GDM1 (cell line): Measurements from ENCODE around the gene TPX2.

Source experiments
- DNase-seq: peaks from one replicate; lab custom pipeline; 2025; lab: John Stamatoyannopoulos, UW

TPX2 gene

GRCh38 chr20:31831211-31831610 lies 92.1 kb downstream of the TPX2 start:
- DNase-seq: no peak

- DNase-seq: no peak
Observed at GRCh38 chr20:31831771-31832306, 92.7 kb downstream of the TPX2 start.

- peak; percentile 44 for DNase-seq
Observed at GRCh38 chr20:31833130-31833930, 94.2 kb downstream of the TPX2 start.

- DNase-seq: no peak
Observed at GRCh38 chr20:31833931-31834521, 94.9 kb downstream of the TPX2 start.

- DNase-seq: no peak
Observed at GRCh38 chr20:31835554-31835953, 96.5 kb downstream of the TPX2 start.

GRCh38 chr20:31835977-31836852 lies 97.1 kb downstream of the TPX2 start:
- peak; percentile 83 for DNase-seq

GRCh38 chr20:31836853-31837608 lies 97.9 kb downstream of the TPX2 start:
- no peak for DNase-seq

GRCh38 chr20:31837896-31838397 lies 98.9 kb downstream of the TPX2 start:
- no peak for DNase-seq

GRCh38 chr20:31838646-31839292 lies 99.7 kb downstream of the TPX2 start:
- DNase-seq: no peak

- no peak for DNase-seq
Observed at GRCh38 chr20:31839782-31840487, 100.8 kb downstream of the TPX2 start.

- DNase-seq: no peak
Observed at GRCh38 chr20:31840906-31841816, 102.1 kb downstream of the TPX2 start.

- DNase-seq: no peak
Observed at GRCh38 chr20:31841928-31842327, 102.8 kb downstream of the TPX2 start.

- DNase-seq: no peak
Observed at GRCh38 chr20:31842471-31843157, 103.5 kb downstream of the TPX2 start.

- DNase-seq: no peak
Observed at GRCh38 chr20:31843288-31843687, 104.2 kb downstream of the TPX2 start.

GRCh38 chr20:31843881-31844280 lies 104.8 kb downstream of the TPX2 start:
- DNase-seq: no peak

GRCh38 chr20:31844737-31845299 lies 105.7 kb downstream of the TPX2 start:
- DNase-seq: no peak

GRCh38 chr20:31845300-31845863 lies 106.3 kb downstream of the TPX2 start, which contains the start of gene FOXS1:
FOXS1 (minus strand) TSS chr20:31845604; CDS start chr20:31845542, 62 bp downstream.
- no peak for DNase-seq

- DNase-seq: no peak
Observed at GRCh38 chr20:31846793-31847138, 107.7 kb downstream of the TPX2 start.
